ENCODE results near the gene SURF4.

Gene SURF4

GRCh38 chr9:133375724-133376654 is at the start of gene SURF4, which contains the start of gene STKLD1:
SURF4 (minus strand) TSS chr9:133376060; CDS start chr9:133375969, 91 bp downstream.
STKLD1 (plus strand) TSS chr9:133376366; CDS start chr9:133376474, 108 bp downstream.
- peak; percentile 39 to 96 (median 87) for DNase-seq

- no peak for DNase-seq
These were observed 49.3 kb upstream of the SURF4 start for GRCh38 chr9:133425049-133425632.

- no peak for DNase-seq
These were observed 48.3 kb upstream of the SURF4 start for GRCh38 chr9:133424187-133424586.

- DNase-seq: no peak
These were observed 47.4 kb upstream of the SURF4 start for GRCh38 chr9:133423216-133423615.

GRCh38 chr9:133421615-133422542 is 46.0 kb upstream of the SURF4 start, which contains the start of gene ADAMTS13:
ADAMTS13 (plus strand) TSS chr9:133422367; CDS start chr9:133422444, 77 bp downstream.
- DNase-seq: no peak

GRCh38 chr9:133420392-133420827 is 44.5 kb upstream of the SURF4 start:
- DNase-seq: no peak

- DNase-seq: no peak
These were observed 43.1 kb upstream of the SURF4 start for GRCh38 chr9:133419005-133419404.

GRCh38 chr9:133417541-133418461 is 41.9 kb upstream of the SURF4 start, which contains the start of gene REXO4:
REXO4 (minus strand) TSS chr9:133418010; CDS start chr9:133417844, 166 bp downstream.
- peak; percentile 35 to 91 (median 77) for DNase-seq

GRCh38 chr9:133415170-133415569 is 39.3 kb upstream of the SURF4 start:
- no peak for DNase-seq

GRCh38 chr9:133408042-133408441 is 32.2 kb upstream of the SURF4 start:
- DNase-seq: no peak

GRCh38 chr9:133406480-133407307 is 30.8 kb upstream of the SURF4 start:
- DNase-seq: peak in 12 of 14 donors; percentile 8 to 74 (median 30)

GRCh38 chr9:133405508-133406438 is 29.9 kb upstream of the SURF4 start:
- no peak for DNase-seq

- no peak for DNase-seq
These were observed 28.7 kb upstream of the SURF4 start for GRCh38 chr9:133404454-133405002.

GRCh38 chr9:133403766-133404453 is 28.1 kb upstream of the SURF4 start:
- DNase-seq: no peak

GRCh38 chr9:133402689-133403088 is 26.8 kb upstream of the SURF4 start:
- no peak for DNase-seq

- DNase-seq: no peak
These were observed 25.7 kb upstream of the SURF4 start for GRCh38 chr9:133401588-133401987.

GRCh38 chr9:133400292-133400691 is 24.4 kb upstream of the SURF4 start:
- DNase-seq: no peak

GRCh38 chr9:133397895-133398294 is 22.0 kb upstream of the SURF4 start:
- DNase-seq: no peak

Data from C1 segment of cervical spinal cord (tissue), 14 donors.